Hepatocyte (in vitro differentiated cells): Measurements from ENCODE around the gene DCTN1. TPM values are rescaled to one million over a fixed set of nuclear protein-coding genes. Genes with fewer than 3 reads are reported as not detected.

Experiments used
- DNase-seq: peaks from one replicate; pipeline ENCODE4 v3.0.0-alpha.2; 2016; ENCODE audit warnings: low spot score
- H2AFZ ChIP-seq: fragments of 200-600 bp; sonication (generic); 2 replicates; pipeline ENCODE4 v1.6.0; 2016; ENCODE audit warnings: antibody characterized with exemption, mild to moderate bottlenecking
- H3K27ac ChIP-seq: fragments of 200-600 bp; sonication (generic); 2 replicates; pipeline ENCODE4 v1.5.1; 2016; ENCODE audit warnings: mild to moderate bottlenecking
- H3K27me3 ChIP-seq: fragments of 200-600 bp; sonication (generic); 2 replicates; pipeline ENCODE4 v1.6.1; 2016
- H3K36me3 ChIP-seq: fragments of 200-600 bp; sonication (generic); replicated peaks from 2 replicates; pipeline ENCODE4 v1.5.1; 2016; ENCODE audit warnings: low read depth; ENCODE audit not compliant: insufficient read depth
- H3K4me1 ChIP-seq: fragments of 200-600 bp; sonication (generic); 2 replicates; pipeline ENCODE4 v1.5.1; 2016; ENCODE audit warnings: mild to moderate bottlenecking, moderate library complexity; ENCODE audit not compliant: insufficient read depth
- H3K4me2 ChIP-seq: fragments of 200-600 bp; sonication (generic); 2 replicates; pipeline ENCODE4 v1.6.0; 2016
- H3K4me3 ChIP-seq: fragments of 200-600 bp; sonication (generic); 2 replicates; pipeline ENCODE4 v1.5.1; 2016; ENCODE audit warnings: mild to moderate bottlenecking
- H3K79me2 ChIP-seq: fragments of 200-600 bp; sonication (generic); 2 replicates; pipeline ENCODE4 v1.6.0; 2017; ENCODE audit warnings: mild to moderate bottlenecking
- H3K9me2 ChIP-seq: fragments of 200-600 bp; sonication (generic); replicated peaks from 2 replicates; pipeline ENCODE4 v1.6.0; 2017; ENCODE audit warnings: mild to moderate bottlenecking; ENCODE audit not compliant: insufficient read depth
- H3K9me3 ChIP-seq: fragments of 200-600 bp; sonication (generic); 2 replicates; pipeline ENCODE4 v1.5.1; 2016; ENCODE audit warnings: low read depth, mild to moderate bottlenecking
- H4K20me1 ChIP-seq: fragments of 200-600 bp; sonication (generic); 2 replicates; pipeline ENCODE4 v1.6.0; 2016; ENCODE audit warnings: mild to moderate bottlenecking; ENCODE audit not compliant: insufficient read depth, poor library complexity, severe bottlenecking
- EZH2 ChIP-seq: fragments of 200-600 bp; sonication (generic); IDR thresholded peaks from 2 replicates; pipeline ENCODE4 v1.6.1; 2016; ENCODE audit warnings: antibody characterized with exemption, mild to moderate bottlenecking, borderline replicate concordance
- EZH2phosphoT487 ChIP-seq: fragments of 200-600 bp; sonication (generic); IDR thresholded peaks from one replicate; pipeline ENCODE4 v1.6.1; 2018; ENCODE audit warnings: antibody characterized with exemption, mild to moderate bottlenecking, low read depth, moderate library complexity; ENCODE audit not compliant: unreplicated experiment, severe bottlenecking
- WGBS: methylation state at CpG from one replicate; pipeline ENCODE4 v1.1.6; 2016; ENCODE audit warnings: low lambda C conversion rate; ENCODE audit errors: missing lambda C conversion rate; 5-methylcytosine and 5-hydroxymethylcytosine counted together
- polyA plus RNA-seq: library from polyadenylated mRNA; unstranded; fragments of >200 nt; fragmentation: Nextera tagmentation; extraction: Ambion mirVana; gene quantifications from 2 replicates; pipeline ENCODE4 v1.2.1, GENCODE V29; 2016
- total RNA-seq: library from RNA; depleted of rRNA; stranded (reverse); fragments of >200 nt; gene quantifications from 2 replicates; pipeline ENCODE4 v1.2.3, GENCODE V29; 2014
- TF ChIP-seq, protein P1 (sequence below): fragments of 200-600 bp; sonication (generic); IDR thresholded peaks from 2 replicates; pipeline ENCODE4 v1.5.1; 2016; ENCODE audit warnings: antibody characterized with exemption, mild to moderate bottlenecking; ENCODE audit not compliant: poor library complexity

DCTN1 gene
- total and polyA plus RNA-seq, 2 experiments from 2014 or later = 72.3 to 95.0 TPM

DNA sequence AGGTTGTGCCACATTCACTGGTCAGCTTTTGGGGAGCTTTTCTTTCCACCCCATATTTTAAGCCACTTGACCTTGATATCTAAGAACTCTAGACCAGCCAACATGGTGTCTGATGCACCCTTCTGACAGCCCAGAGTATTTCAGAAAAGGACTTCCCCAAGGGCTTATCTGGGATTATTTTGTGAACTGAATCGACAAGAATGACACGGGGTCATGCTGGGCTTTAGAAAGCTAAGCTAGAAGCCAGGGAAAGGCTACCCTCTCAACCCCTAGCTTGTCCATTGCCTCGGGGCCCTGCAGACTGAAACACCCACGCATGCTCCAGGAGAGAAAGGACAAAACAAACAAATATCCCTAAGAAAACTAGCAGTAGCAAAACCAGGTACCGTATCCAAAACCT, 52.9 kb downstream of the DCTN1 start:
- H3K9me3 ChIP-seq = no peaks in the 10 kb centered on the region
- H3K4me1 ChIP-seq = no peaks in the 10 kb centered on the region
- H2AFZ ChIP-seq = no peak overlapping the region
- no peaks in the 10 kb centered on the region for H3K36me3 ChIP-seq
- H3K27me3 ChIP-seq = no peaks in the 10 kb centered on the region
- no peaks in the 10 kb centered on the region for H4K20me1 ChIP-seq
- 58% methylated on average over 5 of the region's 5 CpGs for WGBS
- no peak overlapping the region for H3K4me2 ChIP-seq
- H3K79me2 ChIP-seq = no peaks in the 10 kb centered on the region
- DNase-seq = no peak
- no peak overlapping the region for H3K27ac ChIP-seq
- no peaks in the 10 kb centered on the region for H3K9me2 ChIP-seq
- H3K4me3 ChIP-seq = no peak overlapping the region
- no peak for TF ChIP-seq EZH2
- TF ChIP-seq, protein P1, sequence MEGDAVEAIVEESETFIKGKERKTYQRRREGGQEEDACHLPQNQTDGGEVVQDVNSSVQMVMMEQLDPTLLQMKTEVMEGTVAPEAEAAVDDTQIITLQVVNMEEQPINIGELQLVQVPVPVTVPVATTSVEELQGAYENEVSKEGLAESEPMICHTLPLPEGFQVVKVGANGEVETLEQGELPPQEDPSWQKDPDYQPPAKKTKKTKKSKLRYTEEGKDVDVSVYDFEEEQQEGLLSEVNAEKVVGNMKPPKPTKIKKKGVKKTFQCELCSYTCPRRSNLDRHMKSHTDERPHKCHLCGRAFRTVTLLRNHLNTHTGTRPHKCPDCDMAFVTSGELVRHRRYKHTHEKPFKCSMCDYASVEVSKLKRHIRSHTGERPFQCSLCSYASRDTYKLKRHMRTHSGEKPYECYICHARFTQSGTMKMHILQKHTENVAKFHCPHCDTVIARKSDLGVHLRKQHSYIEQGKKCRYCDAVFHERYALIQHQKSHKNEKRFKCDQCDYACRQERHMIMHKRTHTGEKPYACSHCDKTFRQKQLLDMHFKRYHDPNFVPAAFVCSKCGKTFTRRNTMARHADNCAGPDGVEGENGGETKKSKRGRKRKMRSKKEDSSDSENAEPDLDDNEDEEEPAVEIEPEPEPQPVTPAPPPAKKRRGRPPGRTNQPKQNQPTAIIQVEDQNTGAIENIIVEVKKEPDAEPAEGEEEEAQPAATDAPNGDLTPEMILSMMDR = no peak
- TF ChIP-seq EZH2phosphoT487 = no peak

DNA sequence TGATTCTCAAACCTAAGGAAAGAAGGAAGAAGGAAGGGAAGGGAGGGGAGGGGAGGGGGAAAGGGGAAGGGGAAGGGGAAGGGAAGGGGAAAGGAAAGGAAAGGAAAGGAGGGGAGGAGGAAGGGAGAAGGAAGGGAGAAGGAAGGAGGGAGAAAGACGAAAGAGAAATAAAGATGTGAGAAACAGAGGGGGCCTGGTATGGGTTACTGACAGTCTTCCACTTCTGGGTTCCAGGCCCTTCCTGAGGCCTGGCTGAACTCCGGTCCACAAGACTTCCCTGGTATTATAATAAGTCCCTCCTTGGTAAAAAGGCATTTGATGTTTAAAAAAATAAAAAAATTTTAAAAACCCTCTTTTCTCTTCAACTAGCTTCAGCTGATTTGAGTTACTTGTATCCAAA, 54.3 kb downstream of the DCTN1 start:
- Histone ChIP-seq H3K27me3 (no peaks in the 10 kb centered on the region), H3K79me2 (no peaks in the 10 kb centered on the region), H2AFZ (no peak overlapping the region), H3K36me3 (no peaks in the 10 kb centered on the region), H3K9me2 (no peaks in the 10 kb centered on the region), H3K27ac (no peak overlapping the region), H3K4me2 (no peak overlapping the region), H3K4me1 (no peaks in the 10 kb centered on the region), H3K9me3 (no peaks in the 10 kb centered on the region), H4K20me1 (no peaks in the 10 kb centered on the region), H3K4me3 (no peak overlapping the region)
- 93% methylated on average over 2 of the region's 2 CpGs for WGBS
- no peak for TF ChIP-seq EZH2phosphoT487
- no peak for TF ChIP-seq EZH2
- TF ChIP-seq, protein P1 = no peak
- DNase-seq = no peak

DNA sequence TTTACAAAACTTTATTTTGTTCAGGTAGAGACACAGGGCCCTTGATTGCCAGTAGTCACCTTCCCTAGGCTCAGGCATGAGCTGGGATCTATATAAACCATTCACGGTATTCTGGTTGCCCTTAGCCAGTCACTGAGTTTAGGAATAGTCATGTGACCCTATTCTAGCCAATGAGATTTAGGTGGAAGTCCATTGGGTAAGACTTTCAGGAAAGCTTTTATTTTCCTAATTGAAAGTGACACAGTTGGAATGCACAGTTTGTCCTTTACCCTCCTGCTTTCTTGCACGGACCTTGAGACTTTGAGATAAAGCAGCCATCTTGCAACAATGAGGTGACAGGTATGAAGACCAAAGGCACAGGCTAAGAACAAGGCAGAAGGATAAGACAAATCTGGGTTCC, 58.4 kb downstream of the DCTN1 start:
- H3K36me3 ChIP-seq = no peaks in the 10 kb centered on the region
- H3K9me2 ChIP-seq = no peaks in the 10 kb centered on the region
- 74% methylated on average over 2 of the region's 2 CpGs for WGBS
- H3K79me2 ChIP-seq = no peaks in the 10 kb centered on the region
- H3K4me1 ChIP-seq = no peaks in the 10 kb centered on the region
- no peaks in the 10 kb centered on the region for H4K20me1 ChIP-seq
- H3K27ac ChIP-seq = no peak overlapping the region
- no peak overlapping the region for H3K4me3 ChIP-seq
- H3K9me3 ChIP-seq = no peaks in the 10 kb centered on the region
- no peak for TF ChIP-seq EZH2
- TF ChIP-seq, protein P1 = no peak
- no peak for TF ChIP-seq EZH2phosphoT487
- H3K4me2 ChIP-seq = no peak overlapping the region
- no peak overlapping the region for H2AFZ ChIP-seq
- DNase-seq = no peak
- no peaks in the 10 kb centered on the region for H3K27me3 ChIP-seq

DNA sequence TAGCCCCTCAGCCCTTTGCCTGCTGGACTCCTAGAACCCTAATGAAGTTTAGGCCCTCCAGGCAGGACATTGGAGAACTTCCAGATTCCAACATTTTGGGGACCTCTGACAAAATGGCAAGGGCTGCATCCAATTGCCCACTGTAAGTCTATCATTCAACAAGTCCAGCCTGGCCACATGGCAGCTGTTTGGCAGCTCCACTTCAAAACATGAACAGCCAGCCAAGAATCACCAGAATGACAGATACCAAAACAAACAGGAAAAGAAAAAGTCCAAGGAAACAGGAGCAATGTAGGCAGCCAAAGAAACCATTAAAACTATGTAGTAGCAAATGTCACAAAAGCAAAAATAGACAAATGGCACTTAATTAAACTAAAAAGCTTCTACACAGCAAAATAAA, 62.4 kb downstream of the DCTN1 start:
- no peaks in the 10 kb centered on the region for H3K27me3 ChIP-seq
- H3K79me2 ChIP-seq = no peaks in the 10 kb centered on the region
- no peaks in the 10 kb centered on the region for H3K36me3 ChIP-seq
- H3K9me2 ChIP-seq = no peaks in the 10 kb centered on the region
- H3K4me1 ChIP-seq = no peaks in the 10 kb centered on the region
- no peak for DNase-seq
- H3K27ac ChIP-seq = no peak overlapping the region
- H3K4me2 ChIP-seq = no peak overlapping the region
- no peaks in the 10 kb centered on the region for H4K20me1 ChIP-seq
- no peak overlapping the region for H3K4me3 ChIP-seq
- no peak overlapping the region for H2AFZ ChIP-seq
- TF ChIP-seq EZH2phosphoT487 = no peak
- TF ChIP-seq, protein P1 = no peak
- no peak for TF ChIP-seq EZH2
- no peaks in the 10 kb centered on the region for H3K9me3 ChIP-seq
